Trophoblast cell (in vitro differentiated cells and primary cell): ENCODE data around the gene CD93.

Experiments used
- DNase-seq, 2 donors: peaks; one replicate each; pipeline ENCODE4 v3.0.0-alpha.2; 2016
- H2AFZ ChIP-seq: 2 replicates; pipeline ENCODE4 v1.6.1; 2013; ENCODE audit warnings: low read length, moderate library complexity, mild to moderate bottlenecking; ENCODE audit not compliant: insufficient read depth, poor library complexity
- H2AK5ac ChIP-seq: 2 replicates; pipeline ENCODE4 v1.6.1; 2013; ENCODE audit warnings: mild to moderate bottlenecking, low read length
- H2BK120ac ChIP-seq: 2 replicates; pipeline ENCODE4 v1.6.1; 2013; ENCODE audit warnings: low read length, mild to moderate bottlenecking, moderate library complexity; ENCODE audit not compliant: insufficient read depth, poor library complexity
- H2BK12ac ChIP-seq: 2 replicates; pipeline ENCODE4 v1.6.1; 2013; ENCODE audit warnings: mild to moderate bottlenecking, low read length, moderate library complexity
- H2BK5ac ChIP-seq: 2 replicates; pipeline ENCODE4 v1.6.1; 2013; ENCODE audit warnings: low read length, low read depth, moderate library complexity, mild to moderate bottlenecking; ENCODE audit not compliant: poor library complexity
- H3K14ac ChIP-seq: 2 replicates; pipeline ENCODE4 v1.6.1; 2013; ENCODE audit warnings: mild to moderate bottlenecking, low read length
- H3K18ac ChIP-seq: 2 replicates; pipeline ENCODE4 v1.6.1; 2013; ENCODE audit warnings: mild to moderate bottlenecking, low read length
- H3K23ac ChIP-seq: 2 replicates; pipeline ENCODE4 v1.6.1; 2013; ENCODE audit warnings: low read length
- H3K27ac ChIP-seq: 2 replicates; pipeline ENCODE4 v1.5.1; 2013; ENCODE audit warnings: low read depth, mild to moderate bottlenecking, inconsistent platforms, low read length, moderate library complexity
- H3K27me3 ChIP-seq: 2 replicates; pipeline ENCODE4 v1.6.1; 2013; ENCODE audit warnings: inconsistent platforms, mild to moderate bottlenecking, low read length, moderate library complexity; ENCODE audit not compliant: insufficient read depth
- H3K36me3 ChIP-seq, 2 experiments: 1 replicate in 1 of 2; 2 replicates in 1 of 2; pipeline ENCODE4 v1.6.1; 2013; ENCODE audit warnings: low read length in 2 of 2, mild to moderate bottlenecking in 2 of 2, moderate library complexity in 1 of 2; ENCODE audit not compliant: insufficient read depth in 2 of 2, control insufficient read depth in 1 of 2
- H3K4ac ChIP-seq: 2 replicates; pipeline ENCODE4 v1.6.1; 2013; ENCODE audit warnings: low read depth, mild to moderate bottlenecking, low read length, moderate library complexity
- H3K4me1 ChIP-seq, 2 experiments: 1 replicate in 1 of 2; 2 replicates in 1 of 2; pipeline ENCODE4 v1.6.1; 2013; ENCODE audit warnings: low read length in 2 of 2, mild to moderate bottlenecking in 2 of 2, moderate library complexity in 1 of 2; ENCODE audit not compliant: insufficient read depth in 2 of 2, control insufficient read depth in 1 of 2
- H3K4me2 ChIP-seq: 2 replicates; pipeline ENCODE4 v1.6.1; 2013; ENCODE audit warnings: inconsistent platforms, mild to moderate bottlenecking, low read length, moderate library complexity
- H3K4me3 ChIP-seq: 2 replicates; pipeline ENCODE4 v1.5.1; 2013; ENCODE audit warnings: mild to moderate bottlenecking, low read depth, low read length, inconsistent platforms
- H3K79me1 ChIP-seq: one replicate; pipeline ENCODE4 v1.6.1; 2013; ENCODE audit warnings: low read length
- H3K79me2 ChIP-seq: 2 replicates; pipeline ENCODE4 v1.6.1; 2013; ENCODE audit warnings: low read length, mild to moderate bottlenecking; ENCODE audit not compliant: control insufficient read depth, insufficient read depth, poor library complexity
- H3K9ac ChIP-seq: 2 replicates; pipeline ENCODE4 v1.6.1; 2013; ENCODE audit warnings: mild to moderate bottlenecking, low read length
- H3K9me3 ChIP-seq: 2 replicates; pipeline ENCODE4 v1.6.1; 2013; ENCODE audit warnings: low read depth, mild to moderate bottlenecking, control low read depth, inconsistent platforms, low read length; ENCODE audit not compliant: insufficient read depth
- H4K12ac ChIP-seq: 2 replicates; pipeline ENCODE4 v1.6.1; 2013; ENCODE audit warnings: low read depth, mild to moderate bottlenecking, low read length, moderate library complexity
- H4K8ac ChIP-seq: 2 replicates; pipeline ENCODE4 v1.6.1; 2013; ENCODE audit warnings: low read depth, mild to moderate bottlenecking, low read length, moderate library complexity
- H4K91ac ChIP-seq: one replicate; pipeline ENCODE4 v1.6.1; 2013; ENCODE audit warnings: low read depth, mild to moderate bottlenecking, low read length, moderate library complexity
- WGBS: extraction: QIAGEN DNeasy Blood & Tissue Kit; methylation state at CpG from one replicate; pipeline ENCODE4 v1.1.7; 2013; ENCODE audit warnings: missing lambda C conversion rate; ENCODE audit not compliant: insufficient read length, insufficient coverage; ENCODE audit errors: extremely low coverage; 5-methylcytosine and 5-hydroxymethylcytosine counted together

CD93 gene

DNA sequence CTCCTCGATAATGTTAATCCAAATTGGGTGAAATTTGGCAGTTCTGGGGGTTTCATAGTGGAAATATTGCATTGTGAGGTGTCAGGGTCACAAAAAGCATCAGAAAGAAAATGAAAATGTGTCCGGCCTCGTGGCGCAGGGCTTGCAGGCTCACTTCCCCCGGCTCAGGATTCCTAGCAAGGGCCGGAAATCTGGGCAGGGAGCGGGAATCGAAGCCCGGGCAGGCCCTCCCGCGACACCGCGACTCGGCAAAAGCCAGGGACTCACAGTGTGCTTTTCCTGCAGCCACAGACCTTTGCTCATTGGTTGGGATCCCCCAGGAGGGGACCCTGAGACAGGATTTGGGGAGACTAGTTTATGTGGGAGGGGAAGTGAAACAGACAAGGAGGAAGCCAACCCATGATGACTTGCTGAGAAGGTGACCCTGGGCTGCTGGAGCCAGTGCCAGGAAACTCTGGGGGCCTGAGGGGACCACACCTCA is 847 bp upstream of the CD93 start:
- no peak overlapping the region for H2BK5ac ChIP-seq
- no peak overlapping the region for H3K9ac ChIP-seq
- H2AFZ ChIP-seq: no peak overlapping the region
- no CpG with 5 or more reads among the region's 14 CpGs for WGBS
- no peaks in the 10 kb centered on the region for H3K79me2 ChIP-seq
- H2BK120ac ChIP-seq: no peak overlapping the region
- H3K23ac ChIP-seq: no peak overlapping the region
- H2AK5ac ChIP-seq: no peak overlapping the region
- H4K91ac ChIP-seq: no peak overlapping the region
- H4K8ac ChIP-seq: no peak overlapping the region
- no peaks in the 10 kb centered on the region for H3K79me1 ChIP-seq
- no peaks in the 10 kb centered on the region for H3K36me3 ChIP-seq
- no peak overlapping the region for H2BK12ac ChIP-seq
- no peak overlapping the region for H3K18ac ChIP-seq
- no peaks in the 10 kb centered on the region for H3K9me3 ChIP-seq
- no peak overlapping the region for H3K4ac ChIP-seq
- no peaks in the 10 kb centered on the region for H3K4me1 ChIP-seq
- H3K4me2 ChIP-seq: no peak overlapping the region
- no peak overlapping the region for H3K4me3 ChIP-seq
- H3K27ac ChIP-seq: no peak overlapping the region
- no peak overlapping the region for H3K14ac ChIP-seq
- no peak overlapping the region for H4K12ac ChIP-seq
- peak in 1 of 2 donors; percentile 10 for DNase-seq
- H3K27me3 ChIP-seq: no peaks in the 10 kb centered on the region

DNA sequence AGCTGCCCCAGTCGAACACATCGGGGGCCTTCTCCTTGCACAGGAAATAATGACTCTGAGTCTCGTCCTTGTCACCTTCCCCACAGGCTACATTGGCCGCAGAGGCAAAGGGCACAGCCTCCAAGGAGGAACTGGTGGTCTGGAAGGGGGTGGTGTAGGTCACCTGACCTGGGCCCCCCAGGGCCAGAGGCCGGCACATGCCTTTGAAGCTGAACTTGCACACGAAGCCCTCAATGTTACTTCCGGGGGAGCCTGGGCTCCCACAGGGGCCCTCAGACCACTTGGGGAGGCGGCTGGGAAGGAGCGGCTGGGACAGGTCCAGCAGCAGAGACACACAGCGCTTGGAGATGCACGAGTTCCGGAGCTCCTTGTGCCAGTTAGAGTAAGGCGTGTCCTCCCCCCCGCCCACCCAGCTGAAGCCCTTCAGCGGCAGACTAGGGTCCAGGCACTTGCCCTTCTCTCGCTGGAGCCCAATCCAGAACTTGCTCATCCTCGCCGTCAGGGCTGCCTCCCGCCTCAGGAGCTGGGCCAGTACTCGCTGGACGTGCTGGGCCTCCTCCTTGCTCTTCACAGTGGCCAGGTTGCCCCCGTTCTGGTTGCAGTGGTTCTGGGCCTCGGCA is 578 bp downstream of the CD93 start:
- Histone ChIP-seq H3K9me3 (no peaks in the 10 kb centered on the region), H3K4ac (no peak overlapping the region), H3K4me2 (no peak overlapping the region), H3K79me1 (no peaks in the 10 kb centered on the region), H3K9ac (no peak overlapping the region), H3K18ac (no peak overlapping the region), H4K12ac (no peak overlapping the region), H2AFZ (no peak overlapping the region), H2BK12ac (no peak overlapping the region), H3K14ac (no peak overlapping the region), H3K23ac (no peak overlapping the region), H3K4me1 (no peaks in the 10 kb centered on the region), H3K27me3 (no peaks in the 10 kb centered on the region), H3K4me3 (no peak overlapping the region), H2BK120ac (no peak overlapping the region), H3K36me3 (no peaks in the 10 kb centered on the region), H2AK5ac (no peak overlapping the region), H3K27ac (no peak overlapping the region), H3K79me2 (no peaks in the 10 kb centered on the region), H2BK5ac (no peak overlapping the region), H4K8ac (no peak overlapping the region), H4K91ac (no peak overlapping the region)
- DNase-seq: no peak
- no CpG with 5 or more reads among the region's 23 CpGs for WGBS

DNA sequence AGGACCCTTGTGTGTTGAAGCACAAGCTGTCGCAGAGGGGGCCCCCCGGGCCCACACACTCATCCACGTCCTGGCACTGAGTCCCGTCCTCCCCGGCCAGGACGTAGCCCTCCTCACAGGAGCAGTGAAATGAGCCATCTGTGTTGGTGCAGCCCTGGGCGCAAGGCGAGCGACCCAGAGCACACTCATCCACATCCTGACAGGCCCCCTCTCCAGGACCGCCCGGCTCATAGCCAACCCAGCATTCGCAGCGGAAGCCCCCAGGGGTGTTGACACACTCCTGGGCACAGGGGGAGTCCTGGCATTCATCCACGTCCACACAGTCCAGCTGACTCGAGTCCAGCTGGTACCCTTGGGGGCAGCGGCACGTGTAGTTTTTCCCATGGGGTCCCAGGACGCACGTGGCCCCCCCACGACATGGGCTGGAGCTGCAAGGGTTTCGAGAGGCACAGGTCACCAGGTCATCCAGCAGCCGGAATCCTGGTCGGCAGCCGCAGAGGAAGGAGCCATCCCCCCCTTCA is 1.2 kb downstream of the CD93 start:
- H2BK120ac ChIP-seq: no peak overlapping the region
- H3K27ac ChIP-seq: no peak overlapping the region
- no peak overlapping the region for H2AK5ac ChIP-seq
- no peak overlapping the region for H3K18ac ChIP-seq
- H3K14ac ChIP-seq: no peak overlapping the region
- no peaks in the 10 kb centered on the region for H3K27me3 ChIP-seq
- no peak overlapping the region for H2AFZ ChIP-seq
- WGBS: no CpG with 5 or more reads among the region's 24 CpGs
- no peak overlapping the region for H3K23ac ChIP-seq
- no peak overlapping the region for H4K91ac ChIP-seq
- H3K4ac ChIP-seq: no peak overlapping the region
- H2BK5ac ChIP-seq: no peak overlapping the region
- no peak overlapping the region for H2BK12ac ChIP-seq
- no peaks in the 10 kb centered on the region for H3K4me1 ChIP-seq
- H3K4me2 ChIP-seq: no peak overlapping the region
- H4K8ac ChIP-seq: no peak overlapping the region
- H3K9me3 ChIP-seq: no peaks in the 10 kb centered on the region
- no peaks in the 10 kb centered on the region for H3K79me2 ChIP-seq
- H4K12ac ChIP-seq: no peak overlapping the region
- no peaks in the 10 kb centered on the region for H3K79me1 ChIP-seq
- H3K36me3 ChIP-seq: no peaks in the 10 kb centered on the region
- H3K4me3 ChIP-seq: peak overlapping the region; percentile 38
- no peak overlapping the region for H3K9ac ChIP-seq
- DNase-seq: no peak

DNA sequence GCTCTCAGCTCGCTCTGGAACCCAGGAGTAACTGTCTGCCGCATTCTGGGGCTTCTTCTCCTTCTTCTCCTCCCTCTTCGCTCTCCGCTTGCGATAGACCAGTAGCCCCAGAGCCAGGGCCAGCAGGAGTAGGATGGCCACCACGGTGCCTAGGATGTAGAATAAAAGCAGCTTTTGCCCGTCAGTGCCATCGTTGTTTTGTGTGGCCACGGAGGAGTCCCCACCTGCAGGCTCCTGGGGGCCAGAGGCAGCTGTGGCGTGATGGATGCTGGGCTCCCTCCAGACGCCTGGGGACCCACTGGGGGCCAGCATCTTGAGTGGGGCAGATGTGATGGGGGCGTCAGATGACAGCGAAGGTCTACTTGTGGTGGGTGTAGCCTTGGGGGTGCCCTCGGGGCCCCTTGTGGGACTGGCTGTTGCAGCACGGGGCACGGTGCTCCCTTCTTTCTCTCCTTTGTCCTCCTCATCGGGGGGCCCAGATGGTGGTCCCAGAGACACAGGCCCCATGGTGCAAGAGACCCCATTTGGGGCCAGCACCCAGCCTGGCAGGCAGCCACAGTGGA is 1.8 kb downstream of the CD93 start:
- H3K4me3 ChIP-seq: no peak overlapping the region
- H2BK5ac ChIP-seq: no peak overlapping the region
- H2AFZ ChIP-seq: no peak overlapping the region
- DNase-seq: no peak
- no peak overlapping the region for H3K9ac ChIP-seq
- no peaks in the 10 kb centered on the region for H3K9me3 ChIP-seq
- no peak overlapping the region for H3K4ac ChIP-seq
- WGBS: no CpG with 5 or more reads among the region's 17 CpGs
- no peaks in the 10 kb centered on the region for H3K79me1 ChIP-seq
- no peaks in the 10 kb centered on the region for H3K4me1 ChIP-seq
- no peak overlapping the region for H2BK12ac ChIP-seq
- H3K23ac ChIP-seq: no peak overlapping the region
- no peak overlapping the region for H3K4me2 ChIP-seq
- no peak overlapping the region for H4K8ac ChIP-seq
- H2AK5ac ChIP-seq: no peak overlapping the region
- no peak overlapping the region for H3K18ac ChIP-seq
- H4K91ac ChIP-seq: no peak overlapping the region
- H3K27ac ChIP-seq: no peak overlapping the region
- no peak overlapping the region for H3K14ac ChIP-seq
- H2BK120ac ChIP-seq: no peak overlapping the region
- H3K36me3 ChIP-seq: no peaks in the 10 kb centered on the region
- H4K12ac ChIP-seq: no peak overlapping the region
- H3K79me2 ChIP-seq: no peaks in the 10 kb centered on the region
- no peaks in the 10 kb centered on the region for H3K27me3 ChIP-seq
